A549 (cell line): ENCODE data around the gene HMX3. TPM values are rescaled to one million over a fixed set of nuclear protein-coding genes. Genes with fewer than 3 reads are reported as not detected.

Source experiments
- ATAC-seq, 2 experiments: fragments of 200-7000 bp in 1 of 2; fragments of >200 bp in 1 of 2; cut with Nextera tagmentation in 1 of 2; cut with Tn5 transposase in 1 of 2; 3 replicates each; pipeline versions ENCODE4 v1.8.0 to v1.9.1; 2018 to 2020; ENCODE audit warnings: mild to moderate bottlenecking in 1 of 2, moderate library complexity in 1 of 2
- CTCF ChIA-PET: fragments of 300-600 bp; sonication (Branson Sonifier 250); formaldehyde crosslinking; extraction: SDS; loops from one replicate; lab custom pipeline; 2021; ENCODE audit warnings: antibody characterized with exemption, inconsistent platforms; lab: Yijun Ruan, JAX
- POLR2A ChIA-PET: fragments of 350-600 bp; formaldehyde crosslinking; extraction: SDS; loops from one replicate; lab custom pipeline; 2021; ENCODE audit warnings: antibody characterized with exemption, inconsistent platforms; lab: Yijun Ruan, JAX
- DNase-seq, 2 experiments: peaks; one replicate each; pipeline versions ENCODE4 v3.0.0 to v3.0.0-alpha.2; 2011 to 2016; ENCODE audit warnings: low read depth in 1 of 2, low spot score in 1 of 2
- FAIRE-seq: peaks from 2 replicates; lab custom pipeline; 2011; peaks lifted over from hg19 to GRCh38; lab: Jason Lieb, UNC
- H3K27ac ChIP-seq, 2 experiments: fragments of >200 bp; sonication (Bioruptor Twin); formaldehyde crosslinking; 3 replicates each; pipeline ENCODE4 v1.5.1; 2016 to 2017
- H3K4me1 ChIP-seq: fragments of >200 bp; sonication (Bioruptor Twin); formaldehyde crosslinking; 3 replicates; pipeline ENCODE4 v1.6.1; 2016
- H3K4me2 ChIP-seq: fragments of >200 bp; sonication (Bioruptor Twin); formaldehyde crosslinking; 3 replicates; pipeline ENCODE4 v1.6.1; 2016
- H3K4me3 ChIP-seq: fragments of >200 bp; sonication (Bioruptor Twin); formaldehyde crosslinking; 3 replicates; pipeline ENCODE4 v1.5.1; 2016
- H3K9me3 ChIP-seq: fragments of >200 bp; sonication (Bioruptor Twin); formaldehyde crosslinking; 3 replicates; pipeline ENCODE4 v1.6.1; 2016
- CBX2 ChIP-seq: fragments of 200-600 bp; sonication (generic); IDR thresholded peaks from 2 replicates; pipeline ENCODE4 v1.6.1; 2016; ENCODE audit warnings: low read depth, mild to moderate bottlenecking, borderline replicate concordance
- CEBPB ChIP-seq, 2 experiments: fragments of >200 bp in 1 of 2; sonication (Bioruptor Twin) in 1 of 2; formaldehyde crosslinking in 1 of 2; IDR thresholded peaks; 2 replicates each; pipeline ENCODE4 v1.6.1; 2012 to 2016
- CHD4 ChIP-seq: fragments of 200-600 bp; sonication (generic); IDR thresholded peaks from 2 replicates; pipeline ENCODE4 v1.6.1; 2016; ENCODE audit warnings: antibody characterized with exemption, mild to moderate bottlenecking, borderline replicate concordance
- ELK1 ChIP-seq: fragments of 150-350 bp; IDR thresholded peaks from 2 replicates; pipeline ENCODE4 v1.6.1; 2014; ENCODE audit warnings: low read depth, mild to moderate bottlenecking, low read length
- EP300 ChIP-seq, 2 experiments: fragments of >200 bp; sonication (Bioruptor Twin); formaldehyde crosslinking; IDR thresholded peaks; 2 replicates in 1 of 2; 3 replicates in 1 of 2; pipeline ENCODE4 v1.6.1; 2016 to 2017
- FOSB ChIP-seq: fragments of 250-450 bp; sonication (Bioruptor Pico); IDR thresholded peaks from 2 replicates; pipeline ENCODE4 v1.5.0; 2020; ENCODE audit warnings: mild to moderate bottlenecking, moderate library complexity
- FOXS1 ChIP-seq: fragments of 250-450 bp; sonication (Bioruptor Pico); IDR thresholded peaks from 2 replicates; pipeline ENCODE4 v1.5.0; 2020; ENCODE audit warnings: mild to moderate bottlenecking, moderate library complexity
- HDAC2 ChIP-seq: fragments of 200-600 bp; sonication (generic); IDR thresholded peaks from 2 replicates; pipeline ENCODE4 v1.6.1; 2016
- HMGXB4 ChIP-seq: fragments of 250-450 bp; sonication (Bioruptor Pico); IDR thresholded peaks from 2 replicates; pipeline ENCODE4 v1.5.0; 2021; ENCODE audit warnings: mild to moderate bottlenecking, moderate library complexity, borderline replicate concordance
- HOXB5 ChIP-seq: fragments of 250-450 bp; sonication (Bioruptor Pico); IDR thresholded peaks from 2 replicates; pipeline ENCODE4 v1.5.0; 2020; ENCODE audit warnings: mild to moderate bottlenecking, moderate library complexity
- MAFK ChIP-seq: fragments of 450-650 bp; IDR thresholded peaks from 2 replicates; pipeline ENCODE4 v1.6.1; 2014; ENCODE audit not compliant: partially characterized antibody
- MAZ ChIP-seq: fragments of 150-350 bp; IDR thresholded peaks from 2 replicates; pipeline ENCODE4 v1.6.1; 2014; ENCODE audit warnings: antibody characterized with exemption, low read depth, low read length, borderline replicate concordance
- NPAS2 ChIP-seq: fragments of 250-450 bp; sonication (Bioruptor Pico); IDR thresholded peaks from 2 replicates; pipeline ENCODE4 v1.8.0; 2022; ENCODE audit warnings: mild to moderate bottlenecking, moderate library complexity, borderline replicate concordance
- PBX3 ChIP-seq: IDR thresholded peaks from 2 replicates; pipeline ENCODE4 v1.6.1; 2012
- PHF8 ChIP-seq: fragments of 200-600 bp; sonication (generic); IDR thresholded peaks from 2 replicates; pipeline ENCODE4 v1.6.1; 2016; ENCODE audit warnings: low read depth, mild to moderate bottlenecking, antibody characterized with exemption, moderate library complexity, borderline replicate concordance
- RAD21 ChIP-seq, 2 experiments: fragments of >200 bp in 1 of 2; sonication (Bioruptor Twin) in 1 of 2; formaldehyde crosslinking in 1 of 2; IDR thresholded peaks in 1 of 2; conservative IDR thresholded peaks in 1 of 2; 2 replicates in 1 of 2; 3 replicates in 1 of 2; pipeline ENCODE4 v1.6.1; 2012 to 2018; ENCODE audit warnings: inconsistent platforms in 1 of 2
- RARB ChIP-seq: fragments of 250-450 bp; sonication (Bioruptor Pico); IDR thresholded peaks from 2 replicates; pipeline ENCODE4 v1.8.0; 2021; ENCODE audit warnings: mild to moderate bottlenecking, moderate library complexity
- RCOR1 ChIP-seq: fragments of 150-350 bp; IDR thresholded peaks from 2 replicates; pipeline ENCODE4 v1.6.1; 2014; ENCODE audit warnings: antibody characterized with exemption, low read length, low read depth
- RFX5 ChIP-seq: fragments of 450-650 bp; IDR thresholded peaks from 2 replicates; pipeline ENCODE4 v1.7.1; 2014; ENCODE audit warnings: antibody characterized with exemption, mild to moderate bottlenecking, moderate library complexity
- SREBF2 ChIP-seq: fragments of 450-650 bp; IDR thresholded peaks from 2 replicates; pipeline ENCODE4 v1.6.1; 2014; ENCODE audit warnings: mild to moderate bottlenecking, moderate library complexity
- TP53 ChIP-seq: fragments of 250-450 bp; sonication (Bioruptor Pico); IDR thresholded peaks from 2 replicates; pipeline ENCODE4 v1.5.0; 2021; ENCODE audit warnings: mild to moderate bottlenecking, moderate library complexity
- ZFP36 ChIP-seq: fragments of 450-650 bp; IDR thresholded peaks from 2 replicates; pipeline ENCODE4 v1.6.1; 2014; ENCODE audit warnings: borderline replicate concordance; ENCODE audit not compliant: partially characterized antibody
- WGBS: methylation state at CpG from one replicate; pipeline ENCODE4 v1.1.6; 2017; ENCODE audit errors: missing lambda C conversion rate; 5-methylcytosine and 5-hydroxymethylcytosine counted together
- polyA plus RNA-seq, 4 experiments: library from polyadenylated mRNA; depleted of rRNA in 3 of 4; stranded (reverse); fragments of >200 nt; fragmentation: RNase III in 1 of 4; extraction: RNeasy Plus Mini Kit Qiagen cat#74134 plus additional on column Dnase treatment in 1 of 4; gene quantifications; 2 replicates in 3 of 4; 3 replicates in 1 of 4; pipeline ENCODE4 v1.2.3, GENCODE V29; 2011 to 2017

Gene HMX3
- polyA plus RNA-seq, 2 of the 4 experiments (the other 2 are of a cell fraction): not detected

- FAIRE-seq (no peak), DNase-seq (no peak), ATAC-seq (no peak)
- Histone ChIP-seq H3K27ac (no peak overlapping the region), H3K4me3 (no peak overlapping the region), H3K4me1 (peaks cover 21% of the 10 kb centered on the region; the same call in 2 of the 3 replicates), H3K4me2 (no peak overlapping the region), H3K9me3 (no peaks in the 10 kb centered on the region)
- TF ChIP-seq FOSB (CRISPR knock-in tag): no peak
- no peak for TF ChIP-seq EP300 (IDR thresholded peaks at IDR 0.05)
- no peak for TF ChIP-seq SREBF2
- no peak for TF ChIP-seq CEBPB (IDR thresholded peaks at IDR 0.05)
- no peak for TF ChIP-seq HMGXB4 (CRISPR knock-in tag)
- no peak for TF ChIP-seq ELK1
- TF ChIP-seq MAFK: no peak
- TF ChIP-seq TP53: no peak
- no peak for TF ChIP-seq PBX3
- no peak for TF ChIP-seq MAZ
- TF ChIP-seq PHF8: no peak
- TF ChIP-seq RFX5: no peak
- no peak for TF ChIP-seq HOXB5 (CRISPR knock-in tag)
- no peak for TF ChIP-seq CHD4
- 22% methylated on average over 6 of the region's 6 CpGs for WGBS
- ChIA-PET CTCF (interaction anchor here (0.9 to 4.2 kb wide), 11 partner anchors 8 to 239 kb away, joined by 3 to 38 read pairs (median 5); partner anchors contain the start of gene BUB3), POLR2A (no interaction called here)
Measured at GRCh38 chr10:123140983-123141390, 5.2 kb downstream of the HMX3 start.

GRCh38 chr10:123141791-123142700 is 6.3 kb downstream of the HMX3 start:
- H3K9me3 ChIP-seq: no peaks in the 10 kb centered on the region
- DNase-seq (no peak), ATAC-seq (no peak), FAIRE-seq (no peak)
- H3K4me1 ChIP-seq: 0 out of 3 replicates have a peak, but pooled peaks cover 15% of the 10 kb centered on the region
- 74% methylated on average over 34 of the region's 38 CpGs for WGBS
- ChIA-PET POLR2A (no interaction called here), CTCF (interaction anchor here (0.9 to 4.2 kb wide), 6 partner anchors 8 to 238 kb away, joined by 3 to 38 read pairs (median 7); no protein-coding TSS in a partner anchor)
- no peak overlapping the region for H3K27ac ChIP-seq
- TF ChIP-seq HMGXB4 (CRISPR knock-in tag): no peak
- no peak for TF ChIP-seq HDAC2
- no peak for TF ChIP-seq FOXS1 (CRISPR knock-in tag)
- TF ChIP-seq NPAS2: no peak
- no peak for TF ChIP-seq ZFP36
- no peak for TF ChIP-seq RARB (CRISPR knock-in tag)
- no peak for TF ChIP-seq RAD21 (conservative IDR thresholded peaks at IDR 0.05 in 1 of 2, IDR thresholded peaks at IDR 0.05 in 1 of 2)
- no peak for TF ChIP-seq RCOR1
- TF ChIP-seq CBX2: no peak
- TF ChIP-seq MAFK: no peak
- H3K4me3 ChIP-seq: no peak overlapping the region
- no peak overlapping the region for H3K4me2 ChIP-seq
